Stimulated activated CD4-positive, alpha-beta T cell treated with anti-CD3 and anti-CD28 coated beads, Interleukin-2, amount 100 ng/mL, for 48 hours (primary cell): ENCODE results near the gene HABP2.

ENCODE experiments used
- DNase-seq, 2 donors: peaks; one replicate each; pipeline ENCODE4 v3.0.0-alpha.2; 2020

The HABP2 gene

DNA sequence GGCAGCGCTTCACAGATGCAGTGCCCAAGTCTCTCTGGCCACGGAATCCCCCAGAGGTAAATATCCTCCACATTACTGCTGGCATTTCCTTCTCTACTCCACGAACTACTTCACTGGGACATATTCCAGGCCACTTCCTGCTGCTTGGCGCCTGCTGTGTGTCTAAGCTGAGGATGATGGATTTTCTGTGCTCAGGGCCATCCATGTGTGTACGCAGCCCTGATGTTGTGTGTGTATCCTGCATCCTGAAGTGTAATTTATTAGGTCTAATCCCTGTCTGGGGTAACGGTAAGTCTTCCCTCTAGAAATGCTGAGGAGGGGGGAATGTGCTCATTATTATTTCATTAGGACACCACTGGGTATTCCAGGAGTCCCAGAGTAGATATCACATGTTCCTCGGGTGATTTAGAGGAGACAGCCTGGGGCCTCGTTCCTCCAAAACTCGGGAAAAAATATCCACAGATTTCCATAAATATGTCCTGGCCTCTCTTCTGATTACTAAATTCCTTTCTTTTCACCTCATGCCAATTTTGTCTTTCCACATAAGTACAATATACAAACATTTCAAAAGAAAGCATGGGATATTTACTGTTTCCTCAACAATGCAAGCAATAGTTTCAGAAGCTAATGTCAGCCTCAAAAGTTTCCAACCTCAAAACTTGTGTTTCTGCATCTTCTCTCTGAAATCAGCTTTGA is 25.5 kb upstream of the HABP2 start:
- DNase-seq: no peak

DNA sequence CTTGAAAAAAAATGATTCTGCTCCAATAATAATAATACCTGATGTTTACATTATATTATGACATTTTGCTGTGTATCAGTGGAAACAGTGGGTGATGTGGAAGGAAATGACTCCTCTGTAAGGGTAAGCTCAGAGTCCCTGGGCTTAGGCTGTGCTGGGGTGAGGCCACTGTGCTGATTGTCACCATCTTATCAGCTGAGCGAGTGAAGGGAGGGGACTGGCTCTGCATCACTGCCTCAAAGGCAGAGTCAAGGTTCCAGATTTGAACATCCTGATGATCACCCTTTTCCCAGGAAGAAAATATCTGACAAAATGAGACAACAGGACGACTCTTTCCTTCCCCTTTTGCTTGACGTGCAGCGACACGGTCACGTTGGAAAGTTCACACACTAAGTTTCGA is 24.0 kb upstream of the HABP2 start:
- no peak for DNase-seq

DNA sequence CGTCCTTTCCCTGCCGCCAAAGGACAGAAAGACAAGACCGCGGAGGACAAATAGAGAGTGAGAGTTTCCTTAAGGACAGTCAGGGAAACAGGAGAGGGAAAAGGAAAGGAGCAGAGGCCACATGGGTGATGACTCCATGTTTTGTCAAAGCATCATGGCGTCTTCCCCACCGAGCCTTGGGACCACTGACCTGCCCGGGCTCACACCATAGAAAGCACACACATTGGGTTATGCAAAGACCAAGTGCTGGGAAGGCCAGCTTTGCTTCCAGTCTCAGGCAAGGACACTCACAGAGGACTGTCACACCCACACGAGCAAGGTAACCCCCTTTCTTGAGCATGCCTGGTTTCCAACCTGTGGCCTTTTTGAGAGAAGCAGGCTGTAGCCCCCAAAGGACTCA is 23.3 kb upstream of the HABP2 start:
- no peak for DNase-seq

DNA sequence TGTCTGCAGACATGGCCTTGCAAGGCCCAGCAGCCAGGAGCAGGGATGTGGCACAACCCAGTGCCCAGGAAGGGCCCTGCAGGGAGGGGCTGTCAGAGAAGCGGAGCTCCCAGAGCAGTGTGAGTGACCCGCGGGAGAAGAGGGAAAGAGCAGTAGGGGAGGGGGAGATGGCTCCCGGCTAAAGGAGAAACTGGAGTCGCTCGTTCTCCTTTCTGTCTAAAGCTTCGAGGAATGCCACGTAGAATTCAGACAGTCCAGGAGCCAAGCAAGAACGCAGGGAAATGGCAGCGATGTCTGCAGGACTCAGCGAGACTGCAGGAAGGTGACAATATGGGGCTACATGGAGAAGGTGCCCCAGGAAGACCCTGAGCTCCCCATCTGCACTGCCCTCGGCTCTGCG is 22.4 kb upstream of the HABP2 start:
- DNase-seq: no peak

DNA sequence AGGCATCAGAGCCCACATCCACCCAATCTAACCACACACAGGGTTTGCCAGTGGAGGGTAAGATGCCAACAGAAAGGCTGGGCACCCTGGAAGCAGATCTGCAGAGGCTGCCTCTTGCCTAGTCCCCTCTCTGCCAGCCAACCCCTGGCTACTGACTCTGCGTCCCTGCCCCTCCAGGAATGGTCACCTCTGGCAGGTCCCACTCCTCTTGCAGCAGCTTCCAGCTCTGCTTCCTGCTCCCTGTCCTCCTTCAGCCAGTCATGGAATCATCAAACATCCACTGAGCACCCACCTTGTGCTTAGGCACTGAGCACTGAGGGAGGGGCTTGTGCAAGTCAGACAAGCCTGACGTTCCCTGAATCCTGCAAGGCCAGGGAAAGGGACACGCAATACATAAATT is 20.1 kb upstream of the HABP2 start:
- no peak for DNase-seq

DNA sequence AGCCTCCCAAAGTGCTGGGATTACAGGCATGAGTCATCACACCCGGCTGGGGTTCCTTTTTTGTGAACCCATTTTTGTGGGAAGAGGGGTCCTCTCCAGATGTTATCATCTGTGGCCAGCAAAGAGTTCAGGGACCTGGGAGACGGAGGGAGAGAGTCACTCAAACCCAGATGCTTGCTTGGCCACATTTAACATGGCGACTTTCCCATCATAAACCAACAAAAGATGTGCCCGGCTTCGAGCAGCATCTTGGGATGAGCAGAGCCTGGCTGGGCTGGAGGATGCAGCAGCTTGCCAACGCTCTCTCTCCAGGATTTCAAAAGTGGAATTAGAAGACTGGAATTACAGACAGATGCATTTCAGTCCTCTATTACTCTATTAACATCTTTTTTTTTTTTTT is 19.1 kb upstream of the HABP2 start:
- DNase-seq: no peak

DNA sequence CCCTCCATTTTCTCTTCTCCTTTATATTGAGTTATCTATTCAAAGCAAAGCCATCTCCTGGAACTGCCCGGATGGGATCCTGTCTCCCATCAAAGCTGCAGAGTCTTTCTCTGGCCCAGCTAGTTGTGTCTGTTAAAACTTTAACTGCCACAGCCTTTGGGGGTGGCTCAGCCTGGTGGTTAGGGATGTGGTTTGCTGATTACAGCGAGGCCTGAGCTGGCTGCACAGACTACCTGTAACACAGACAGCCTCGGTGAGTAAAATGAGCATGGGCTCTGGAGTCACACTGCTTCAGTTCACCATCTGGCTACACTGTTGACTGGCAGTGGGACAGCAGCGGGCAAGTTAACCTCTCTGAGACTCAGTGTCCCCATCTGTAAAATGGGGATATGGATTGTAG is 18.4 kb upstream of the HABP2 start:
- DNase-seq: no peak

DNA sequence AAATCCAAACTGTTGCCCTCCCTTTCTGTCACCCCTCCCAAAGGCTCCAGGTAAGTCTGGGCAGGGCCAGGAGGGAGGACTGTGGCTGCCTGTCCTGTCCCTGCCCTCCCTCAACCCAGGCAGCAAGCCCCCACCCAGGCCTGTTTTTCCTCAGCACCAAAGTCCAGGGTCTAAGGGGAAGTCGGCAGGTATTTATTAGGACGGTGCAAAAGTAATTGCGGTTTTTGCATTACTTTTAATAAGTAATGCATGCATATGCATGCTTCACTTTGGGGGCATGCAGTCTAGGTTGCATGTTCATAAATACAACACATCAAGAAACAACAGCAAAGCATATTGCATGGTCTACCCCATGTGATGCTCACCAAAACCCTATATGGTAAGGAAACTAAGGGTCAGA is 15.2 kb upstream of the HABP2 start:
- no peak for DNase-seq

DNA sequence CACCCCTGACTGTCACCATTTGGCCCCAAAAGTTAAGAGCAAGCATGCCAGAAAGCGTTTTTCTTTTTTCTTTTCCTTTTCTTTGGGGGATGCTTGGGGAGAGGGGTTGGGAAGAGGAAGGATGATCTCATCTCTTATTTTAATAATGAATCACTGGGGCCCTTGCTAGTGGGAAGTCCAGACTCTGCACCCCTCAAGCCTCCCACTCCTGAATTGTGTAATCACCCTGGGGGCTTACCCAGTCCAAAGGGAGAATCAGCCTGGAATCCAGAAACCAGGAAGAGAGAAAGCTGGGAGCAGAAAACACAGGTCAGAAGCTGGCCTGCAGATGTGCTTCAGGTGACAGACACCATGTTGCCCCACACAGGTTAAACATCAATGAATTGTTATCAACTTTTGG is 14.7 kb upstream of the HABP2 start:
- DNase-seq: no peak

DNA sequence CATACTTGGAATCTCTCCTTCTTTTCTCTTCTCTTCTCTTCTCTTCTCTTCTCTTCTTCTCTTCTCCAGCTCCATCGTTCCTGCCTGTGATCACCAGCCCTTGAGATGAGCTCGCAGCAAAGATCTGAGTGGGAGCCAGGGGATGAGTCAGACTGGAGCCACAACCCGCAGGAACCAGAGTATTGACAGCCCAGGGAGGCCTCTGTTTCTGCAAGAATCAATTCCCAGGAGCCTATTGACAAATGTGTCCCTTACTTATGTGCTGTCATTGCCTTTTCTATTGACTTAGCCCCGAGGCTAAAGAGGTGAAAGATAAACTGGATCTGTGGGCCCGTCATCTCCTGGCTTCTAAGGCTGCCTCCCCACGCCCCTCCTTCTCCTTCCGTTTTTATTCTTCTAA is 13.1 kb upstream of the HABP2 start:
- DNase-seq: no peak

DNA sequence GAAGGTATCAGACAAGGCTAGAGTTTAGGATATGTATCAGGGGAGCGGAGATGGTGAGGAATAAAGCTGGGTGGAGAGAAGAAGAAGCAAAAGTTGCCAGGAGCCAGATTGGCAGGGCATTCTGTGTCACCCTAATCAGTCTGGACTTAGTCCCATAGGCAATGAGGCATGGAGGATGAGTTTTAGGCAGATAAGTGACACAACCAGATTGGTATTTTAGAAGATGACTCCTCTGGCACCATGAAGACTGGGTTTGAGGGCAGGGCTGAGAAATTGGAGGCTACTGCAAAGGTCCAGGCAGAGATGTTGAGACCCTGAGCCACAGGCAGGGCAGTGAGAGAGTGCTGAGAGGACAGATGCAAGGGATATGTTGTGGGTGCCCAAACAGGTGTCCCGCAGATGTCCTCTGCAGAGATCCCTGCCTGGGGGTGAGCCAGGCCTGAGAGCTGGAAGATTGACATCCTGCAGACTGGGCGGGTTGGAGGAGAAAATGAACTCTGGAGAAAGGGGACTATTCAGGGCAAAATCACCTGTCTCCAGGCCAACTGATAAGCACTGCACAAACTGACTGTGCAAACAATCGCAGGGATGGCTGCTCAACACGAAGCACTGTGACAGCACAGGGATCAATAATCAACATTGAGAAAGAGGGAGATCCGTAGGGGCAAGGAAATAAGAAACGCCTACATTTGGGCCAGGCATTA is 11.9 kb upstream of the HABP2 start:
- DNase-seq: no peak

DNA sequence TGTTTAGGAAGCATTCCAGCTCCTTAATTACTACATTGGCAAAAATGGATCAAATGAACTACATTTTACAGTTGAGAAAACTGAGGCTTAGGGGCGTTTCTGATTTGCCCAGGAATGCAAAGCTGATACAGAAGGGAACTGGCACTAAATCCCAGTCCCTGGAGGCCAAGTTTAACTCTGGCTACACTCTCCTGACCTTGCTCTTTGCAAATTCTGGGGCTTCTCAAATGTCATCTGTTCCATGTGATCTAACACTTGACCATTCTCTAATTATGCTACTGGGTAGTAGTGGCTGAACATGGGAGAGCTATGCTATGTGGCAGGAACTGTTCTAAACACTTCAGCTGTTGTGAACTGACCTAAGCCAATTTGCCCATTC is 11.3 kb upstream of the HABP2 start:
- no peak for DNase-seq

DNA sequence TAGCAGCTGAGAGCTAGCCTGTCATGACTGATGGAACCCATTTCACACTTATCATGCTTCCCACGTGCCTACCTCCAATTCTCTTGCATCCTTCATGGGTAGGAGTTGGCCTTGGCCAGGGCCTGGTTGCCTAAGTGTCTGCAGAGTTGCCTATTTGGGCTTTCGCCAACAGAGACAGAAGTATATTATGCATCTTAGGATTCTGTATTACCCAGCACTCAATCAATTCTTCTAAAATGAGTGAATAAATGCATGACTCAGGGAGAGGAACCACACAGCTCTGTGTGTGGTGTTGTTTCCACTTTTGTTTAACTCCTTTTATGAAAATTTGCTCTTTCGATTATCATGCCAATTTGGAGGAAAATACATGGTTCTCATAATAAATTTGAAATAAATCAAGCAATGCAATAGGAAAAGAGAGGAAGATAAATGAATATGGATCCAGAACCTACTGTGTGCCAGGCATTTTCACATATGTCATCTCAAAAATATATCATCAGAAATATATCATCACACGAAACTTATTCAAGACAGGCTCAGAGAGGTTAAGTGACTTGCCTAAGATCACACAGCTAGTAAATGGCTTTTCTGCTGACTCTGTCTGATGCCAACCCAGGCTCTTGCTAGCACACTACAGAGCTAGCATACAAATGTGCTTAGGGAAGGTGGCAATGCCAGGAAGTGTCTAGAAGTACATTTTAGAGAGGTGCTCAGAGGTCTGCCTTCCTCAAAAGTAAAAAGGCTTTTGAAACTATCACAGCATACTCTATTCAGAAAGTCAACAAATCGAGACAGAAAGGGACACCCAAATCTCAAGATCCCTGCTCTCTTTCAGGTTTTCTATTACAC is 9.5 kb upstream of the HABP2 start:
- DNase-seq: no peak

DNA sequence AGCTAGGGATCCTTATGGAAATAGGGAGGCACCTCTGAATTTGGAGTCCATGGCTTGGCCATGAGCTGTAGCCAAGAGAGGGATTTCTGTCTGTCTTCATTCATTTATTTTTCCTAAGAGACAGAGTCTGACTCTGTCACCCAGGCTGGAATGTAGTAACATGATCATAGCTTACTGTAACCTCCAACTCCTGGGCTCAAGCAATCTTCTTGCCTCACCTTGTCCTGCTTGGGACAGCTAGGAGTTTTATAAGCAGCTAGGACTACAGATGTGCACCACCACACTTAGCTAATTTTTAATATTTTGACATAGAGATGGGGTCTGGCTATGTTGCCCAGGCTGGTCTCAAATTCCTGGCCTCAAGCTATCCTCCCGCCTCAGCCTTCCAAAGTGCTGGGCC is 8.5 kb upstream of the HABP2 start:
- DNase-seq: no peak

DNA sequence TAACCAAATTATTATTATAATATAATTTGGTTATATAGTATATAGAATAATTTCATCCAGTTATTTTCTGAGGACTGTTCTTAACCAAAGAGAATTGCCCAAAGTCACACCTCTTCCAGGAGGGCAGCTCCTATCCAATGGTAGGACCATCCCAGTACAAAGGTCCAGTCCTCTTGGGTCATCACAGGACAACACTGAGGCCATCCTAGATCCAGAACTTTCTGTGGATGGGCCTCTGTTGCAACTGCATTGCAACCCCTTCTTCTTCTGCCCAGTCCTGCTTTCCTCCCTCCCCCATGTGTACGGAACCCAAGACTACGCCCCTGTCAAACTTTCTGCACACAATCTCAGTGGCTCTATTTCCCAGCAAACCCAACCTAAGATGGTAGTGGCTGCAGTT is 5.4 kb upstream of the HABP2 start:
- DNase-seq: no peak

DNA sequence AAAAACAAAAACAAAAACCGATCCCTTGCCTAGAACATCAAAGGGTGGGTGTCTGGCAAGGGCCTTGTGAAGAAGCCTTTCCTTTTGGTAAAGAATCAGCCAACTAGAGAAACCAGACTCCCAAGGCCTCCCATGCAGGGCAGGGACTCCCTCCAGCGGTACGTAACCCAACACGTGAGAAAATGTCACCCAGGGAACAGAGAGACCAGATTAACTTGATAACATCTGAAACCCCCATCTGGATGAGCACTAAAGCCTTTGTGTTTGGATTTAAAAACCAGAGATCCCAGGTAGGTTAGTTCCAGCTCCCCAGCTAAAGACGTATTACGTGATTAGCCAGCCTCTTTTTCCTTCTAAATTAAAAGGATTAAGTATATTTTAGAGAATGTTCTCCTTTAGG is 3.0 kb upstream of the HABP2 start:
- DNase-seq: no peak

DNA sequence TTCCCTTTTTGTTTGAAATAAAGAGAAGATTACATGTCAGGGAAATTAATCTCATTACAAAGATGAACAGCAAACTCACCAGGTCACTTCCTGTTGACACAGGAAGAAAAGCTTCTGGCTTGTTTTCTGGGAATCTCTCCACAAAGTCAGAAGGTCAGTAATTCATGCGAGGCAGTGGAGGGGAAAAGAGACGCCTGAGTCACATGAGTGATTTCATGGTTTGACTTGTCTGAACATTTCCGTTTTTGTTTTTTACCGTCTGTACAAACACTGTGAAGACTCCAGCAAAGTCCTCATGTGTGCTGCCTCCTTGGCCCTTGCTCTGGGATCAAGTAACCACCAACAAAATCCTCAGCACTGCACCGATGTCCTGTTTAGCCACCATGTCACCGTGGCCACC is 2.5 kb upstream of the HABP2 start:
- DNase-seq: no peak

DNA sequence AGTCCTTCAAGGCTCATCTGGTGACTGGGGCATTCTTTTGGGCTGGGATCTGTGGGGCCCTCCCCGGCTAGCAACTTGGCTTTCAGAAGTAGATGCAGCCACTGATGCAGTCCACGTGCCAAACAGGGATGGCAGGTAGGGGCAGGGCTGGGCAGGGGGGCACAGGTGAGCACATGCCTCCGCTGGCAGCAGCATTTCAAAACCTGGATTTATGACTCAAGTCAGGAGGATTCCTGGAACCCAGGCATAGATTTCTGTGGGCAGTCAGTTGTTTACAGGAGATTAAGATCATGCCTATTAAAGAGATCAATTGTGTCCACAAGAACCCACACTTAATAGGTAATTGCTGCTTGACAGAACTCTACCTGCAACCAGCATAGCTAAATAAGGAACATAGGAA is 839 bp upstream of the HABP2 start:
- no peak for DNase-seq

DNA sequence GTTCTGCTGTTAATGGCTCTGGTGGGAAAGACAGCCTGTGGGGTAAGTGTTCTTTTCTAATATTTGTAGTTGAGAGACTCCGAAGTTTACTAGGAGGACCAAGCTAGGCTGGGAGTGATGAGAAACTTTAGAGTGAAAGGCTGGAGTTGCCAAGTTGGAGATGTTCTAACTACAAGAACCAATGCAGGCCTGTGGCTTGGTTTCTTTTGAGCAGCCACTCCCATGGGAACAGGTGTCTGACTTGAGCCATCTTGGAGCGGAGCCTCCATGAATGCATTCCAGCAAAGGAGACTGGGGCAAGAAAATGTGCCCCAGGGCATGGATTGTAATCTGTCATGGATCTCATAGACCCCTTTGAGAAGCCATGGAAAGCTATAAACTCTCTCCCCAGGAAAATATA is 296 bp downstream of the HABP2 start:
- DNase-seq: no peak

DNA sequence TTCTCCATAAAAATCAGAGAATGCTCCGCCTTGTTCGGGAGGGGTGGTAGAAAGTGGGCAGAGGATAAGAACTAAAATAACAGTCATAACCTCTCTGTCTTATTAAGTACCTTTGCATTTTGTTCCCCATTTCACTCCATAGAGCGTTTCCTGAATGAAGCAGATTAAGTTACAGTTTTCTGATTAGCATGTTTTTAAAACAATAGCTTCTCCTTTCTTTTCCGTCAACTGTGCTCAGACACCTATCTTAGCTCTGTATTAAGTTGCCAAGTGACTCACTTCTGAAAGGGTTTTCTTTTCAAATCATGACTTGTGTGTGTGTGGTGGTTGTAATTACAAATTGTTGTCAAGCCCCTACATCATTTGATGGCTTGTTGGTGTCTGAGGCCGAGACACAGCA is 1.4 kb downstream of the HABP2 start:
- no peak for DNase-seq

DNA sequence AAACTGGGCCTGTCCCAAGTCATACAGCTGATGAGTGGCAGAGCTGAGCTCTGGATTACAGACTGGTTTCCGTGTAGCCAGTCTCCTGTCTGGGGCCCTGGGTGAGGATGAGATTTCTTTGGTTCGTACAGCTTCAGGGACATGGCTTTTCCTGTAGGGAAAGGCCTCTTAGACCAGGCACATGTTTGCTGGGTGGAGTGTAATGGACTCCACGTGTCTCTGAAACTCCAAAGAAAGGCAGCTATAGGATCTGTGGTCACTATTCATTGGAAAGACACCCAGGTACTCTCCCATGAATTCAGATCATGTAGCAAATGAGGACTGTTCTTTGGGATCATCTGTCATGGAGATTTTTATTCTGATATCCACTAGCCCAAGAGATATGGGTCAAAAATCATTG is 2.4 kb downstream of the HABP2 start:
- DNase-seq: no peak

DNA sequence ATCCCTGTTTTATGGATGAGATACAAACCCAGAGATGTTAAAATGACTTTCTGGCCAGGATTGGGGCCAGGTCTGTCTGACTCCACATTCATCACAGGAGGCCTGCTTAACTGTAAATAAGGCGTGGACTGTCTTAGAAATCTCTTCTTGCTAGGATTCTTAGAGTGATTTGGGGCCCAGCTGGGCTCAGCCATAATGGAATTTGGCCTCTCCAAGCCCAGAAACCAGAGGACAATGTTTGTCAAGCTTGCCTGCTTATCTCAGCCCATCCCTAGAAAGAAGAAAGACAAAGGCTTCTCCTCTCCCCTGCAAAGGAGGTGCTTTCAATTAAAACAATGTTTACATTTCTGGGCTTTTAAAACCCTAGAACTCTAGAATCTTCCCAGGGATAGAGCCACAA is 2.9 kb downstream of the HABP2 start:
- no peak for DNase-seq

DNA sequence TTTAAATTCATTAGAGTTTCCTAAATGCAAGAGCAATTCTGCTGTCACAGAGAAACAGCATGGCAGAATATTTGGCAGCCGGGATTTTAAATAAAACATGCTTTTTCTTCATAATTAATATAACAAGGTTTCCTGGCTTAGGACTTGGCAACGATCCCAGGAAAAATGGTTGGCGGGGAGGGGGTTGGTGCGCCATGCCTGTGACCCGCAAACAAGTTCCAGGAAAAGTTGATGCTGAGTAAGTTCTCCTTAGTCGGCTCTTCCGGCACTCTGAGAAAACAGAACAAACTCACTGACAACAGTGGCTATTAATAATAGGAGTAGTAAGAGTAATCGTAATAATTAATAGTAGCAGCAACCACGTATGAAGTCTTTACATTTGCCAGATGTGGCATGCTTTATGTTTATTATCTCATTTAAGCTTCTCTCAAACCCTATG is 4.6 kb downstream of the HABP2 start:
- no peak for DNase-seq

DNA sequence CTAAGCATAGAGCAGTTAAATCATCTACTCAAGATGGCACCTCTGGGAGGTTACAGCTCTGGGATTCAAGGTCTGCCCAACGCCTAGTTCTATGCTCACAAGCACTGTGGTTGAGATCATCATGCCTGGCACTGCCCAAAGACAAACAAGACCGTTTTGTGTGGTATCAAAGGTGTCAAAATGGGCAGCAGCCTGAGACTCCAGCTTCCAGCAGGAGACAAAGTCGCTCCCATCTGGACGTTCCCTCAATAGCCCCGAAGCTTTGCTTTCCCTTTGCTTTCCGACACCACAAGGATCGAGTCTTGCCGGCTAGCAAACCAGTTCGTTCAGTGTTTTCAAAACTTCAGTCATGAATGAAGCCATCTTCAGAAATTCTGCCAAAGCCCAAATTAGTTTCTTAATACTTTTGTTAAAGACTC is 5.1 kb downstream of the HABP2 start:
- no peak for DNase-seq
